GM12891 (cell line): Measurements from ENCODE around the gene GLOD4.

ENCODE experiments used
- POLR2A ChIP-seq: IDR thresholded peaks from 2 replicates; pipeline ENCODE4 v1.6.1; 2011; ENCODE audit warnings: low read depth, low read length, control low read depth
- POLR2AphosphoS5 ChIP-seq: IDR thresholded peaks from 2 replicates; pipeline ENCODE4 v1.6.1; 2011; ENCODE audit warnings: low read depth, low read length, control low read depth
- TAF1 ChIP-seq: IDR thresholded peaks from 2 replicates; pipeline ENCODE4 v1.6.1; 2011; ENCODE audit warnings: low read depth, low read length, control low read depth

DNA sequence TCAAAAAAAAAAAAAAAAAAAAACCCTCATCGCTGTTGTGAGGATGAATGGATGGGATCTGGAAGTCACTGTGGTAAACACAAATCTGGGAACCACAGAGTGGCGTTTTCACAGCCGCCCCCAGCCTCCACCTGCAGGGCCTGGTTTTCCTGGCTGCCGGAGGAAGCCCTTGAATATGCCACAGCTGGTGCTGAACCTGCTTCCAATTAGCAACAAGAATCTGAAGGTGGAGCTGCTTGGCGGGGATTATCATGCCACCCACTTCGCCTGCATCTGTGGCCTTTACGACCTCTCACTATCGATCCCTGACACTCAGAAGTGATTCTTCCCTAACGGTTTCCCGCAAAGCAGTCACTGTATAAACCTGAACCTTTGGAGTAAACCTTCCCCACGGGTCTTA, 16.2 kb upstream of the GLOD4 start:
- TF ChIP-seq POLR2AphosphoS5 (no peak), POLR2A (no peak), TAF1 (no peak)
